Fibroblast of lung (primary cell): ENCODE measurements around the gene CST4.

Source experiments
- EZH2 ChIP-seq: IDR thresholded peaks from 2 replicates; pipeline ENCODE4 v1.5.1; 2012; ENCODE audit warnings: low read length, control low read depth, mild to moderate bottlenecking; ENCODE audit errors: missing control alignments
- TF ChIP-seq, protein P1 (sequence below), 2 donors: IDR thresholded peaks in 1 of 2; conservative IDR thresholded peaks in 1 of 2; 1 replicate in 1 of 2; 2 replicates in 1 of 2; pipeline ENCODE4 v1.5.1; 2011 to 2012; ENCODE audit warnings: low read length in 2 of 2, control low read depth in 1 of 2, inconsistent platforms in 1 of 2, low read depth in 1 of 2, mild to moderate bottlenecking in 1 of 2

DNA sequence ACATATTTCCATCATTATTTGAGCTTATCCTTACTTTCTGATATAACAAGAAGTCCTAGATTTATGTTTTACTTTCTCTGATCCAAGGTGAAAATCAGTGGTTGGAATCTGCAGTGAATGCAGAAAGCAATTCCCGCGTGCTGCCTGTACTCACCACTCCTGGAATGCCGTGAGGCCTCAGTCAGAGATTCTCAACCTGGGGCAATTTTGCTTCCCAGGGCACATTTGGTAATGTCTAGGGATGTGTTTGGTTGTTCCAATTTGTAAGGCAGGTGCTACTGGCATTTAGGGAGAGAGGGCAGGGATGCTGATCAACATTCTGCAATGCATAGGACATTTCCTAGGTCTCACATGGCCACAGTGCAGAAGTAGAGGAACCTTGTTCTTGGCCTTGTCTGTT lies 23.9 kb downstream of the CST4 start:
- TF ChIP-seq, protein P1, sequence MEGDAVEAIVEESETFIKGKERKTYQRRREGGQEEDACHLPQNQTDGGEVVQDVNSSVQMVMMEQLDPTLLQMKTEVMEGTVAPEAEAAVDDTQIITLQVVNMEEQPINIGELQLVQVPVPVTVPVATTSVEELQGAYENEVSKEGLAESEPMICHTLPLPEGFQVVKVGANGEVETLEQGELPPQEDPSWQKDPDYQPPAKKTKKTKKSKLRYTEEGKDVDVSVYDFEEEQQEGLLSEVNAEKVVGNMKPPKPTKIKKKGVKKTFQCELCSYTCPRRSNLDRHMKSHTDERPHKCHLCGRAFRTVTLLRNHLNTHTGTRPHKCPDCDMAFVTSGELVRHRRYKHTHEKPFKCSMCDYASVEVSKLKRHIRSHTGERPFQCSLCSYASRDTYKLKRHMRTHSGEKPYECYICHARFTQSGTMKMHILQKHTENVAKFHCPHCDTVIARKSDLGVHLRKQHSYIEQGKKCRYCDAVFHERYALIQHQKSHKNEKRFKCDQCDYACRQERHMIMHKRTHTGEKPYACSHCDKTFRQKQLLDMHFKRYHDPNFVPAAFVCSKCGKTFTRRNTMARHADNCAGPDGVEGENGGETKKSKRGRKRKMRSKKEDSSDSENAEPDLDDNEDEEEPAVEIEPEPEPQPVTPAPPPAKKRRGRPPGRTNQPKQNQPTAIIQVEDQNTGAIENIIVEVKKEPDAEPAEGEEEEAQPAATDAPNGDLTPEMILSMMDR (conservative IDR thresholded peaks at IDR 0.05 in 1 of 2, IDR thresholded peaks at IDR 0.05 in 1 of 2; ENCODE audit: low read depth in 1 of 2, low read length in 2 of 2), result no peak
- TF ChIP-seq EZH2, result no peak
